Measurements from ENCODE around the gene PCSK6. TPM values are rescaled to one million over a fixed set of nuclear protein-coding genes. Genes with fewer than 3 reads are reported as not detected.

Gene PCSK6
- total RNA-seq, 2 experiments from 2014 or later, result 0.57 TPM; not detected in 1

GRCh38 chr15:101342056-101342455, 147.5 kb downstream of the PCSK6 start:
- Histone ChIP-seq H3K9me2 (ENCODE audit: insufficient read depth, low read length) (no peaks in the 10 kb centered on the region), H3K4me3 (ENCODE audit: low read depth, low read length, poor library complexity, severe bottlenecking) (no peak overlapping the region), H4K20me1 (ENCODE audit: insufficient read depth, low read length) (no peaks in the 10 kb centered on the region), H3K27ac (ENCODE audit: low read depth, low read length, poor library complexity, severe bottlenecking) (no peak overlapping the region), H3K36me3 (ENCODE audit: insufficient read depth, low read length) (no peaks in the 10 kb centered on the region), H3K79me2 (ENCODE audit: insufficient read depth, low read depth, low read length) (no peaks in the 10 kb centered on the region), H2AFZ (ENCODE audit: low read length) (no peak overlapping the region), H3K4me2 (ENCODE audit: low read length) (no peak overlapping the region), H3K9me3 (ENCODE audit: low read length) (no peaks in the 10 kb centered on the region), H3K4me1 (ENCODE audit: insufficient read depth, low read length, poor library complexity, severe bottlenecking) (no peaks in the 10 kb centered on the region)
- TF ChIP-seq CTCF (conservative IDR thresholded peaks at IDR 0.05; ENCODE audit: low read length) (no peak), EZH2phosphoT487 (IDR thresholded peaks at IDR 0.05; ENCODE audit: borderline replicate concordance, low read depth, low read length) (no peak)
- ChIA-PET CTCF (ENCODE audit: unreplicated experiment) (no interaction called here), POLR2A (interaction anchor here (0.7 kb wide), 1 partner anchor 186 kb away, joined by 4 read pairs; no protein-coding TSS in a partner anchor)
- intact Hi-C loops (cut with micrococcal nuclease; ENCODE audit: unreplicated experiment), result no loop called here
- no TSS peak for BruUV-seq (replicated peaks)
- no peak for DNase-seq (ENCODE audit: low spot score)

DNA sequence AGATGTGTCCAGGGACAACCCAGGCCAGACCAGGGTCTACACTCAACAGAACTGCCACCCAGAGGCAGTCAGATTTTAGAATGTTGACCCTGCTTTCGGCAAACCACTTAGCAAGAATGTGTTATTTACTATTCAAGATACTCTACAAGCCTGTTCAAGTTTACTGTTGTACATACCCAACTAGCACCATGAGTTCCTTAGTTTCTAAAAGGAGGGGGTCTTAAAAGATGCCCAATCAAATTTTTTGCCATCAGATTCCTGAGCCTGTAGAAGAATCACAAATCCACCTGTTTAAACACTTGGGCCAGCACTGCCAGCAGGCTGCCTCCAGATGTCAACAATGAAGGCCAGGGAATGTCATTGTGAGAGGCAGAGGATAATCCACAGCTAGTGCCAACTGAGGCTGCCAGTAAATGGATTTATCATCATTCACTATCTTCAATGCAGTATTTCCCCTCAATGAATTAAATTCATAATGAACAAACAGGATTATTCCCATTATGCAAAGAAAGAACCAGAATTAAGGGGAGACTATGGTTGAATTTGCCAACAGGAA, 150.9 kb downstream of the PCSK6 start:
- TF ChIP-seq CTCF (conservative IDR thresholded peaks at IDR 0.05; ENCODE audit: low read length), result no peak
- no peak for TF ChIP-seq EZH2phosphoT487 (IDR thresholded peaks at IDR 0.05; ENCODE audit: borderline replicate concordance, low read depth, low read length)
- no peaks in the 10 kb centered on the region for H3K79me2 ChIP-seq (ENCODE audit: insufficient read depth, low read depth, low read length)
- no peak overlapping the region for H3K4me2 ChIP-seq (ENCODE audit: low read length)
- POLR2A ChIA-PET, result no interaction called here
- H3K27ac ChIP-seq (ENCODE audit: low read depth, low read length, poor library complexity, severe bottlenecking), result no peak overlapping the region
- no peak overlapping the region for H2AFZ ChIP-seq (ENCODE audit: low read length)
- no TSS peak for BruUV-seq (replicated peaks)
- peaks cover 3% of the 10 kb centered on the region; the same call in 1 of the 2 replicates for H3K36me3 ChIP-seq (ENCODE audit: insufficient read depth, low read length)
- no peak for DNase-seq (ENCODE audit: low spot score)
- H3K4me1 ChIP-seq (ENCODE audit: insufficient read depth, low read length, poor library complexity, severe bottlenecking), result peaks cover 5% of the 10 kb centered on the region
- H3K9me2 ChIP-seq (ENCODE audit: insufficient read depth, low read length), result no peaks in the 10 kb centered on the region
- CTCF ChIA-PET (ENCODE audit: unreplicated experiment), result no interaction called here
- intact Hi-C loops (cut with micrococcal nuclease; ENCODE audit: unreplicated experiment), result no loop called here
- no peaks in the 10 kb centered on the region for H4K20me1 ChIP-seq (ENCODE audit: insufficient read depth, low read length)
- H3K9me3 ChIP-seq (ENCODE audit: low read length), result peaks cover 18% of the 10 kb centered on the region
- no peak overlapping the region for H3K4me3 ChIP-seq (ENCODE audit: low read depth, low read length, poor library complexity, severe bottlenecking)

DNA sequence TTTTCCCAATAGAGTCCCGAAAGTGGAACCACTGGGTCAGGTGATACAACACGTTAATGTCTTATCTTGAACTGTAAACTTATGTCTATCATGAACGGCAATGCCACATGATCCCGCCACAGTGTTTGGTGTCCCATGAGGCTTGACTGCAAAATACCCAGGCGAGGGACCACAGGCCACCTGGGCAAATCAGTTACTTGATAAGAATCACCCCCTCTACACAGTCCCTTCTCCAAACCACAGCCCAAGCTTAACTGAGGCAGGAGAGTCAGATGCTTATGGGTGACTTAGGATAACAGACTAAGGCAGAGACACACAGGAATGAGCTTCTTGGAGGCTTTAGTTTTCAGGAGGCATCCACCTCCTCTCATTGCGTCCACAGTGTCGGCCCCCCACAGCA, 151.5 kb downstream of the PCSK6 start:
- H3K4me3 ChIP-seq (ENCODE audit: low read depth, low read length, poor library complexity, severe bottlenecking), result no peak overlapping the region
- H3K9me2 ChIP-seq (ENCODE audit: insufficient read depth, low read length), result no peaks in the 10 kb centered on the region
- CTCF ChIA-PET (ENCODE audit: unreplicated experiment), result no interaction called here

More for the DNA sequence above, 151.5 kb downstream of the PCSK6 start:
- Histone ChIP-seq H3K4me1 (ENCODE audit: insufficient read depth, low read length, poor library complexity, severe bottlenecking) (peaks cover 5% of the 10 kb centered on the region), H3K27ac (ENCODE audit: low read depth, low read length, poor library complexity, severe bottlenecking) (no peak overlapping the region), H4K20me1 (ENCODE audit: insufficient read depth, low read length) (no peaks in the 10 kb centered on the region), H3K36me3 (ENCODE audit: insufficient read depth, low read length) (peaks cover 3% of the 10 kb centered on the region; the same call in 1 of the 2 replicates), H3K79me2 (ENCODE audit: insufficient read depth, low read depth, low read length) (no peaks in the 10 kb centered on the region), H3K4me2 (ENCODE audit: low read length) (no peak overlapping the region), H3K9me3 (ENCODE audit: low read length) (peaks cover 23% of the 10 kb centered on the region), H2AFZ (ENCODE audit: low read length) (no peak overlapping the region)
- intact Hi-C loops (cut with micrococcal nuclease; ENCODE audit: unreplicated experiment), result no loop called here
- no peak for TF ChIP-seq EZH2phosphoT487 (IDR thresholded peaks at IDR 0.05; ENCODE audit: borderline replicate concordance, low read depth, low read length)
- TF ChIP-seq CTCF (conservative IDR thresholded peaks at IDR 0.05; ENCODE audit: low read length), result no peak
- DNase-seq (ENCODE audit: low spot score), result no peak
- POLR2A ChIA-PET, result no interaction called here
- no TSS peak for BruUV-seq (replicated peaks)
